Measurements from ENCODE around the gene HOXA5. TPM values are rescaled to one million over a fixed set of nuclear protein-coding genes. Genes with fewer than 3 reads are reported as not detected.
A peak's percentile ranks its signal among the peaks of the same experiment; 100 is the strongest.

Gene HOXA5
- total RNA-seq, 1 experiment from 2014 or later: 7.5 TPM

DNA sequence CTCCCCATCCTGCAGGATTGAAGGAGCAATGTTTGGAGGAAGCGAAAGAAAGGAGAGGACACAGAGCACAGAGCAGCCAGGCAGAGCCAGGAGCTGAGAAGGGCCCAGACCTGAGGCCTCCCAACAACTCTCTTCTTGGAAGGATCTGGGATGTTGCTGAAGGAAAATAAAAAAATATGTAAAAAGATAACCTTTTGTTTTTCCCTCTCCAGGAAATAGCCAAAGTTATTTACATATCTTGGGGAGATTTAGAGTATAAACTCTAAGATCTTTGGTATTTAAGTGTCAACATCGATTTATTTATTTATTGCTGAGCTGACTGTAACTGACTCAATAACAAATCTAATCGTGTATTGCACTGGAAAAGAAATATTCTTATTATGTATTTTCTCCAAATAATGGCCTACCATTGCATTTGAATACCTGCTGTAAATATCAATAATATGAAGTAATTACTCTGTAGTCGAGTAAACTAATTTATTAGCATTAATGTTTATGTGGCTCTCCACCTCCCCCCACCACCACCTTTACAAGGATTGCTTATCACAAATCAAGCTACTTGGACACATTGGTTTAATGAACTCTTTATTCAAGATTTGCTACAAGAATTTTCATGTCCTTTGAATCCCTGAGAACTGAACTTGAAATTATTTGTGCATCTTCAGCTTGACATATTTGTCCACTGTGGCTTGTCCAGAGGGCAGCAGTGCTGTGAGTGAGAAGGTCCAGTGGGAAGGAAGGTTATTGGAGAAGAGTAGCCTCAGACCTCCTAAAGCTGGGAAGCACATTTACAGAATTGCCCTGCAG, 43.4 kb upstream of the HOXA5 start:
- H3K9me3 ChIP-seq (ENCODE audit: low read length): no peaks in the 10 kb centered on the region
- no peaks in the 10 kb centered on the region for H3K27me3 ChIP-seq (ENCODE audit: low read length)
- intact Hi-C loops (cut with micrococcal nuclease): loop anchor here (1.0 kb wide), 1 partner anchor 11 kb away; no protein-coding TSS in a partner anchor
- peak overlapping the region; percentile 97 for H3K9ac ChIP-seq (ENCODE audit: low read length)
- peak overlapping the region; percentile 97 for H3K27ac ChIP-seq (ENCODE audit: low read length)
- no peak for ATAC-seq
- peak overlapping the region; percentile 99 for H3K4me2 ChIP-seq (ENCODE audit: low read length)
- DNase-seq: peak; percentile 45
- H3K4me3 ChIP-seq (ENCODE audit: low read length): peak overlapping the region; percentile 91
- peaks cover 51% of the 10 kb centered on the region for H3K4me1 ChIP-seq (ENCODE audit: insufficient read depth, low read length)
- no peak overlapping the region for H2AFZ ChIP-seq (ENCODE audit: low read length)
- H4K20me1 ChIP-seq (ENCODE audit: low read length): no peaks in the 10 kb centered on the region
- POLR2A ChIA-PET (ENCODE audit: unreplicated experiment): interaction anchor here (0.6 to 1.8 kb wide), 8 partner anchors 8 to 734 kb away, joined by 3 to 7 read pairs (median 5); no protein-coding TSS in a partner anchor
- TF ChIP-seq CTCF (conservative IDR thresholded peaks at IDR 0.05; ENCODE audit: low read depth, low read length): no peak
- no peak for TF ChIP-seq EZH2phosphoT487 (IDR thresholded peaks at IDR 0.05; ENCODE audit: borderline replicate concordance, low read length)
- TF ChIP-seq EZH2 (IDR thresholded peaks at IDR 0.05; ENCODE audit: low read length, unreplicated experiment): no peak
- H3K9me2 ChIP-seq (replicated peaks; ENCODE audit: low read length): no peaks in the 10 kb centered on the region
- H3K79me2 ChIP-seq (ENCODE audit: low read length): peaks cover 100% of the 10 kb centered on the region
- H3F3A ChIP-seq (ENCODE audit: low read length, unreplicated experiment): no peaks in the 10 kb centered on the region
- no peaks in the 10 kb centered on the region for H3K36me3 ChIP-seq (ENCODE audit: low read depth, low read length)
- CTCF ChIA-PET: no interaction called here
- no TSS peak for BruUV-seq (replicated peaks)

DNA sequence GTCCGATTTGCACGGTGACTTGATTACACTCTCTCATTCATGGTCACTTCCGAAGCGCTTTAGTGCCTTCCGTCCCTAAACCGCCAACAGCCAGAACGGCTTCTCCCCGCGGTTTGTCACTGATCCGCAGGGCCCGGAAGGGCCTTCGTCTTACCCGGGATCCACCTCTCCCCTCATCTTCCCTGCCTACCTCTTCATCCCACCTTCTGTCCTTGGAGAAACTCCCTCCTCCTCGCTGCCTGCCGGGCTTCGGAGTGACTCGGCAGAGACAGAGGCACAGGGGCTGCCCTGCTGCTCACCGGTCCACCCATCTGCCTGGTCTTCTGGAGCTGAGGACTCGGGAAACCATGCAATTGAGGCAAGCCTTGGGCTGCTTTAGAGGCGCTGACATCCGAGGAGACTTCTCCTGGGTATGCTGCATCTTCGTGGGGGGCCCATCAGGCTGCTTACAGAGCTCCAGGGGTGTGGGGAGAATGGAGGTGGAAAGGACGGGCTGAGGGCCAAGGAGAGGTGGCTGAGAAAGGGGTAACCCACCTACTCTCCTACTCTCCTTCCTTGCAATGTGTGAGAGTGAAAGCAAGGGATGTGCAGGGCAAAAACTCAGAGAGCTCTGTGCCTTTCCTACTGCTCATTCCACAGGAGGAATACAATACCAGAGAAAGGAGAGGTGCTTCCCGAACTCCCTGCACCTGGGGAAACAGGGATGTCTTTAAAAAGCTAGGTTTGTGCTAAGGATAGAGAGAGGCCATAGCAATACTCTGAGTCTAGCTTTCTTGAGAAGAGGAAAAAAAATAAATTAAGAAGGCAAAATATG, 42.6 kb upstream of the HOXA5 start:
- H3K9me3 ChIP-seq (ENCODE audit: low read length): no peaks in the 10 kb centered on the region
- no peaks in the 10 kb centered on the region for H3K9me2 ChIP-seq (replicated peaks; ENCODE audit: low read length)
- BruUV-seq (replicated peaks): no TSS peak
- no peaks in the 10 kb centered on the region for H4K20me1 ChIP-seq (ENCODE audit: low read length)
- H2AFZ ChIP-seq (ENCODE audit: low read length): no peak overlapping the region
- peak overlapping the region; percentile 91 for H3K4me3 ChIP-seq (ENCODE audit: low read length)
- no peak for ATAC-seq
- peak overlapping the region; percentile 97 for H3K27ac ChIP-seq (ENCODE audit: low read length)
- peak overlapping the region; percentile 97 for H3K9ac ChIP-seq (ENCODE audit: low read length)
- no peaks in the 10 kb centered on the region for H3K36me3 ChIP-seq (ENCODE audit: low read depth, low read length)
- ChIA-PET POLR2A (ENCODE audit: unreplicated experiment) (interaction anchor here (1.1 to 1.8 kb wide), 4 partner anchors 11 to 512 kb away, joined by 4 to 12 read pairs (median 6); no protein-coding TSS in a partner anchor), CTCF (no interaction called here)
- no peak for TF ChIP-seq EZH2 (IDR thresholded peaks at IDR 0.05; ENCODE audit: low read length, unreplicated experiment)
- no peak for TF ChIP-seq CTCF (conservative IDR thresholded peaks at IDR 0.05; ENCODE audit: low read depth, low read length)
- no peak for TF ChIP-seq EZH2phosphoT487 (IDR thresholded peaks at IDR 0.05; ENCODE audit: borderline replicate concordance, low read length)
- intact Hi-C loops (cut with micrococcal nuclease): loop anchor here (1.0 kb wide), 1 partner anchor 10 kb away; no protein-coding TSS in a partner anchor
- H3K4me1 ChIP-seq (ENCODE audit: insufficient read depth, low read length): peaks cover 51% of the 10 kb centered on the region
- H3K27me3 ChIP-seq (ENCODE audit: low read length): no peaks in the 10 kb centered on the region
- H3F3A ChIP-seq (ENCODE audit: low read length, unreplicated experiment): no peaks in the 10 kb centered on the region
- DNase-seq: no peak
- peaks cover 100% of the 10 kb centered on the region for H3K79me2 ChIP-seq (ENCODE audit: low read length)
- H3K4me2 ChIP-seq (ENCODE audit: low read length): peak overlapping the region; percentile 99

Measured in PC-3 (cell line).